HG02852 (cell line): ENCODE results near the gene ACTR5.

ENCODE experiments used
- ATAC-seq: cut with Tn5 transposase; IDR thresholded peaks from one replicate; pipeline ENCODE4 v1.9.1; 2021; ENCODE audit warnings: mild to moderate bottlenecking, moderate library complexity; ENCODE audit not compliant: unreplicated experiment

ACTR5 gene

DNA sequence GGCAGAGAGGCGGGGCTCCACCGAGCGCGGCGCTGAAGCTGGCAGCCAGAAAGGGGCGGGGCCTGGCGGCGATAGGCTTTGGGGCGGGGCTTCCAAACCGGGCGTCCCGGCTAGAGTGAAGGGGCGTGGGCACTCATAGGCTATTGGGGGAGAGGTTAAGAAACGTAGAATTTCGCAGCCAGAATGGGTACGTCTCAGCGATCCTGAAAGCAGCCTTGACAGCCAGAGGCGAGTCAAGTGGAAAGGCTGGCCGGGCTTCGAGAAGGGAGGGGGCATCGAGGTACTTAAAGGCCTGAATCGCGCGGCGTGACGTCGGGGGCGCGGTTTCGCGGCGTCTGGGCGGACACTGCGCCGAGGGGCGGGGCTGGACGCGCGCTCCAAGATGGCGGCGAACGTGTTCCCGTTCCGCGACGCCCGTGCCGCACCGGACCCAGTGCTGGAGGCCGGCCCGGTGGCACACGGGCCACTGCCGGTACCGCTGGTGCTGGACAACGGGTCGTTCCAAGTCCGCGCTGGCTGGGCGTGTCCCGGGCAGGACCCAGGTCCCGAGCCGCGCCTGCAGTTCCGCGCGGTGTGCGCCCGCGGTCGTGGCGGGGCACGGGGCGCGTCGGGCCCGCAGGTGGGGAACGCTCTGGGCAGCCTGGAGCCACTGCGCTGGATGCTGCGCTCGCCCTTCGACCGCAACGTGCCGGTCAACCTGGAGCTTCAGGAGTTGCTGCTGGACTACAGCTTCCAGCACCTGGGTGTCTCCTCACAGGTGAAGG, at the start of gene ACTR5:
ACTR5 (plus strand) TSS at position 364 of the 764 bp plus-strand sequence; CDS start at position 383, 19 bp downstream.
- ATAC-seq = peak; percentile 90

DNA sequence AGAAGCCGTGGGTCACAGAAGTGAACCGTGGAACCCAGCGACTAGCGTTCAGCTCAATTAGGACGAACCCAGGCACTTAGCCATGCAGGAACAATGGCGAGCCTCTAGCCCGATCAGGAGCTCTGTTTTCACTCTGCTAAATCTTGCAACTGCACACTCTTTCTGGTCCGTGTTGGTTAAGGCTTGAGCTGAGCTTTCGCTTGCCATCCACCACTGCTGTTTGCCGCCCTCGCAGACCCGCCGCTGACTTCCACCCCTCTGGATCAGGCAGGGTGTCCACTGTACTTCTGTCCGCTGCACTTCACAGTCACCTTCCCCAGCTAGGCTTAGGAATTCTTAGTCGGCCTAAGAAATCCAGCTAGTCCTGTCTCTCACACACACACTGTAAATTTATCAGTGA, 49.7 kb upstream of the ACTR5 start:
- ATAC-seq = no peak

DNA sequence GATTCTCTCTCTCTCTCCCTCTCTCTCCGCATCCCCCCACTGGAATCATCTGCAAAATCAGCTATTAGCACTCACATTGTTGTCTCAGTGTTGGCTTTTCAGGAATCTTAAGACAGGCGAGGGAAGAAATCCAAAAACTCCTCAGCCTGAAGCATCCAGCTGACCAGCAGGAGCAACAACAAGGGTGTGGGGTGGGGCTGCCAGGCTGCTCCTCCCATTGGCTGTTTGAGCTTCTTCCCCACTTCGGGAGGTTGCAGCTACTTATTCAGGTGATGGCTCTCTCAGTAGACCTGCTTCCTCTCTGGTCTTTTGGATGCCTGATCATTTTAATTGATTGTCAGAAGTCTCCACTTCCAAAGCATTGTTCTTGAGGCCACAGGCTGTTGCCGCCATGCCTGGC, 48.1 kb upstream of the ACTR5 start:
- no peak for ATAC-seq

DNA sequence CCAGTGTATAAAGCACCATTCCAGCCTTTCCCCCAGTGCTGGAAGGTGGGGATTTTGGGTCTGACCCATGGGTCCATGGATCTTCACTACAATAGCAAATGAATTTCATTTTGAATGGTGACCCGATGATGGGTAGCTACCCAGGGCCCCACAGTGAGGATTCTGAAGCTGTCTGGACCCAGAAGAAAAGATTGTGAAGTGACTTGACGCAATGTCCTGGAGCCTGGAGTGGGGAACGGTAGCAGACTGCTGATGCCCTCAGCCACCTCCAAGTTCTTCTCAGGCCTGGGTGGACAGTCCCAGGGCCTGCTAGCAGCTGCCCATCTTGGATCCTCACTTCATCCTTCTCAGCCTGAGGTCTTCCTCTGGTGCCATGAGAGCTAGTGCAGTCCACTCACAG, 47.3 kb upstream of the ACTR5 start:
- ATAC-seq = no peak

DNA sequence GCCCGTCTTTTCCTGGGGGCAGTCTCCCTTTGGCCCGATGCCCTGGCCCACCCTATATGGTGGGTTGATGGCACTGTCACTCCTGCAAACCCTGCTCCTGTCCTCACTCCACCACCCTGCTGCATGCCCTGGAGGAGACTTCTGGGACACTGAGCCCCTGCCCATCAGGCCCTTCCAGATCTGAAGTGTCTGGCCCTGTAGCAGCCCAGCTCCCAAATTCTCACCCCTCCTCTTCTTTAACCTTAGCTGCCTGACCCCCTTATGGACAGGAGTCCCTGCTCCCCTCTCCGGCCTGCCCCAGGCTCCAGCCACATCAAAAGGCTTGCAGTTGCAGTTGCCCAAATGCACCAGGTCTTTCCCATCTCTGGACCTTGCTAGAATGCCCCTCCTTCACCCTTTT, 44.7 kb upstream of the ACTR5 start:
- no peak for ATAC-seq

DNA sequence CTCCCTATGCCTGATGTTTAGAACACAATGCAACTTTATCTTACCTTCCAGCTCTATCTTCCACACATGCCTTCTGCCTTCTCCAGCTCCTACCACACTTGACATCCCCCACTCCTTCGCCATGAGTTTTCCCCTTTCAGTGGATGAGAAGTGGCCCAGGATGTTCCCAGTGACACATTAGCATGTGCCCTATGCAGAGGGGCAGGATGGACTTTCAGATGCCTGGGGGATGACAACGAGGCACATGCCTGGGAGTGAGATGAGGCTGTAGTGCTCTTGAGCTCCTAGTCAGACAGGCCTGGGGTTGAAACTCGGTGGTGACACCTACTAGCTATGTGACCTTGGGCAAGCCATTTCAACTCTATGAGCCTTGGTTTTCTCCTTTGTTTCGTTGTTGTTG, 44.1 kb upstream of the ACTR5 start:
- no peak for ATAC-seq

DNA sequence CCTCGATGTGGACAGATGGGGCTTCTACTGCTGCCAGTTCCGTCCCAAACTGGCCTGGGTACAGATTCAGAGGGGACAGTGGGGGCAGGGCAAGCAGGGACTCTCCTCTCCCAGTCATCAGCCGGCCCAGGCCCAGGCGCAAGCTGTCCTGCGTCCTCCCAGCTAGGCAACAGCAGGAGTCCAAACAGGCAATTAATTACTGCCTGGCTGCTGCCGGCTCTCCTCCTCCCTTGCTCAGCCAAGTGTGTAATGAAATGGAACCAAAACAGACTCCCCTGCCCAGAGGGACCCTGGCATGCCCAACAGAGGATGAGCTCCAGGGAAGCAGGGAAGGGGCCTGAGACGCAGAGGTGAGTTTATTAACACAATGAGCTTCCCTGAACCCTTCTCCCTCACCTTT, 41.8 kb upstream of the ACTR5 start:
- ATAC-seq = no peak

DNA sequence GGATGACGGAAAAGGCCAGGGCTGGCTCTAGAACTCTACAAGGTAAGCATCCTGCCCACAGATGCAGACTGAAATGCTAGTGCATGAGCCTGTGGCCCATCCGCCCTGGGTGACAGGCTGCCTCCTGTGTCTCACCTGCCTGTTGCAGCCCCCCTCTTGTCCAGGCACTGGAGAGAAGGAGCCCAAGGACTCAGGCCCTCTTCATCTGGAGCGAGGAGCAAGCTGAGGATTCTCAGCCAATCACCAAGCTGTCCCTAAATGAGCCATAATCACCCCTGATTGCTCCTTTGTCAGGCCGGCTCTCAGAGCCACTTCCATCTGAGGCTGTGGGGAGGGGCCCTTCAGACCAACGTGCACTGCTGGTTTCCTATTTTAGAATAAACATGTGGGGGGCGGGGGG, 34.0 kb upstream of the ACTR5 start:
- ATAC-seq = no peak

DNA sequence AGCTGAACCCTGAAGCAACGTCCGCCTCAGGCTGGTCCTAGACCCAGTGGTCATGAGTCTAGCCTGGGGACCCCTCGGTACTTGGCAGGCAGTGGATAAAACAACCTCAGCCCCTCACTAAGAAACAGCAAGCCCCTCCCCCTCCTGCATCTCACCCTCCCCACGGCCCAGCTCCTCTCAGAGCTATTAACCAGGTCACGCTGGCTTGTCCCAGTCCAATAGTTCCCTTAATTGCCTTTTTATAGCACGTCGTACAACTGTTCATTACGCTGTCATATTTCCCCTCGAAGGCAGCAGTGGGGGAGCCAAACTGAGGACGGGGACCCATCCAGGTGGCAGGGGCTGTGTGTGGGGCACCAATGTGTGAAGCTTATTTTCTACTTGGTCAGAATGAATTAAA, 32.6 kb upstream of the ACTR5 start:
- no peak for ATAC-seq

DNA sequence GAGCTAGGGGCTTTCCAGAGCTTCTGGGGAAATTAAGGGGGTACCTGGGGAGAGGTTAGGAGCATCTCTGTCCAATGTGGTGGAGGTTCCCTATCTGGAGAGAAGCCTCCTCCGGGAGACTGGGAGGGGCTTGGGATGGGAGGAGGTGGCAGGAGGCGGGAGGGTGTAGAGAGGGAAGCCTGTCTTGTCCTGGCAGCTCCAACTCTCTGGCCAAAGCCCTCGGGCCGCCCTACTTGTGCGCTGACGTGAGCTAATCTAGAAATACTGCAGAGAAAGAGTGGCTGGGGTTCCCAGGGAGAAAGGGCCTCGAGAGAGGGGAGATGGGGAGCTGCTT, 25.6 kb upstream of the ACTR5 start:
- no peak for ATAC-seq

DNA sequence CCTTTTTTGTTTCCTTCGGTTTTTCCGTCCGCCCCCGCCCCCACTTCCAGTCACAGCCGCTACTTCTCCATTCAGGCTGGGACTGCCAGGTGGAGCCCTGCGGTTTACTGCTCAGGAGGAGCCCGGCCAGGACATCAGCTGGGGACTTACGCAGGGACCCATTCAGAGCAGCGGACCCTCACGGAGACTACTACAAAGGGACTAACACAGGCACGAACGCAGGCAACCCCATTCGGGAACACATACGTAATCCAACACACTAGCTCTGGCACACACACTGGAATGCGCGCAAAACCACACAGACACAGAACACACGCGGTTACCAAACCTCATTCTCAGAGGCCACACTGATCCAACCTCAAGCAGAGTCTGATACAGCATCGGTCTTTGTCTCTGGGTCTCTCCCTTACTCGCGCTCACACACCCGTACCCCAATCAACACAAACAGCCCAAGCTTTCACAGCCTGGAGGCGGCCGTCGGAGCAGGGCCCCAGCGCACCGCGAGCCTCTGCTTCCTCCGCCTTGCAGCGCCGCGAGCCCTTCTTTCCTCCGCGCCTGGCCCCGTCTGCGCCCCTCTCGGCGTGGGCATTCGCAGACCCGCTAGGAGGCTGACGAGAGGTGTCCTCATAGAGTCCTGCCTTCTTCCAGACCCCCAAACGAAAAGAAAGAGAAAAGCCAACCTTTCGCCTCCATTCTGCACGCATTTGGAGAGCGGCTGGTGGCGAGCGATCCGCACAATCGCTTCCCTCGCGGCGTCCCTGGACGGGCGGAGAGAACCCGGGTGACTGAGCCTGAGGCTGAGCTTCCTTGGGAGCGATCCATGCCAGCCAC, 25.0 kb upstream of the ACTR5 start:
- ATAC-seq = no peak

DNA sequence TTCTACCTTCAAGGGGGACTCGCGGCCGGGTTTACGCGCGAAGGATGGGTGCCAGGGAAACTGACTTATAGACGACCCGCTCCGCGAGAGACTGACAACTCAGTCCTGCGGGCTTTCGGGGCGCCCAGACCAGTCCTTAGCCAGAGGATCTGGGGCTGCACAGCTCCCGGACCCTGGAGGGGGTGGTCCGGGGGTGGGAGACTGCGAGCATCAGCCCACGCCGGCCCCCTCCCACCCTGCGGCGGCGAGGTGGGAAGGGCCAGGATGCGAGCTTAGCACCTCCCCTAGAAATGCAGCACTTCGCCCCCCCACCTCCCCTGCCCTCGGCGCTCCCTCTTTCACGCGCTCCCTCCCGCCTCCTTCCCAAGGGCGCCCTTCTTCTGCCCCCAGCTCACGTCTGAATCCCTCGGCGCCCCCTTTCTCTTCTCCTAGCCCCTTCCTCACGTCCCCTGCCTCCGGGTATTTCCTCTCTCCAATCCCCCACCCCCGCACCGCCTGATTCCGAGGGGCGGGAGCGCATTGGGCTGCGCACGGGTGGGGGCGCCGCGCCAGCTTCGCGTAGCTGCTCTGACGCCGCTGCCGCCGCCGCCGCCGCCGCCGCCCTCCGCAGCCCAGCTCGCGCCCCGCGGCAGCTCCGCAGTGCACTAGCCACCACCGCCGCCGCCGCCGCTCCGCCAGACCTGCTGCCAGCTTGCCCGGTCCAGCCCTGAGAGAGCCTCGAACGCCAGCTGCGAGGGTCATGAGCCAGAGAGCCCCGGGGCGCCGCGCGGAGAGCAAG, 24.2 kb upstream of the ACTR5 start, which contains the start of gene SLC32A1:
SLC32A1 (plus strand) TSS at position 639 of the 778 bp plus-strand sequence. CDS start 239 bp downstream, outside the sequence.
- ATAC-seq = no peak

DNA sequence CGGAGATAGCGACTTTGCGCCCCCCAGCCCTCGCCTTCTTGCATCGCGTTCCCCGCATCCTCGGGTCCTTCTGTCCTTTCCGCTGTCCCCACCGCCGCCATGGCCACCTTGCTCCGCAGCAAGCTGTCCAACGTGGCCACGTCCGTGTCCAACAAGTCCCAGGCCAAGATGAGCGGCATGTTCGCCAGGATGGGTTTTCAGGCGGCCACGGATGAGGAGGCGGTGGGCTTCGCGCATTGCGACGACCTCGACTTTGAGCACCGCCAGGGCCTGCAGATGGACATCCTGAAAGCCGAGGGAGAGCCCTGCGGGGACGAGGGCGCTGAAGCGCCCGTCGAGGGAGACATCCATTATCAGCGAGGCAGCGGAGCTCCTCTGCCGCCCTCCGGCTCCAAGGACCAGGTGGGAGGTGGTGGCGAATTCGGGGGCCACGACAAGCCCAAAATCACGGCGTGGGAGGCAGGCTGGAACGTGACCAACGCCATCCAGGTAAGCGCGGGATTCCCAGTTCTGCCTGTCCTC, 23.6 kb upstream of the ACTR5 start:
- ATAC-seq = no peak

DNA sequence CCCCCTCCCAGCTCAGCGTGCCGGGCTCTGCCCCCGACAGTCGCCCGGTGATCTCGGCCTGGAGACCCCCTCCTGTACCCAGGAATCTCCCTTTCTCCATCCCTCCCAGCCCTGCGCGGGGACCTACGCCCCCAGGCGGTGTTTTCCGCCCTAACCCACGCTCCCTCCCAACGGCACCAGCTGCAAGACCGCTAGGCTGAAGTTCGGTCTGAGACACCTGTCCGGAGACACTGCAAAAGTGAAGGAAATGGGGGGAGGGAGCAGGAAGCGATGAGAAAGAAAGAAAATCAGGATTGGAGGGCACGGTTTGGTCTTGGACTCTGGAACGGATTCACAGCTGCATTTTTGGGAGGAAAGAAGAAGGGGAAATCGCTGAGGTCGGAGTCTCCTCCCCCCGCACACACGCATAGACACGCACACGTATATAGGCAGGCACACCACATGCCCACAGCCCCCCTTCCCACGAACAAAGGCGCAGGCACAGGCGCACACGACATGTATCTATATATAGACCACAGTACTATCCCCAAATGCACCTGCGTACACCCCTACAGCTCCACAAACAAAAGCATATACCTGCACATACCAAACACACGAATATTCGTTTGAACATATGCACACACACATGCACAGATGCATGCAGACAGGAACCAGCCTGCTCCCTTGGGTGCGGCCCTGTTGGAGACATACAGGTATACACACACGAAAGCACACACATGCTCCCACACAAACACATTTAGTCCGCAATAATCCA, 22.9 kb upstream of the ACTR5 start:
- ATAC-seq = no peak

DNA sequence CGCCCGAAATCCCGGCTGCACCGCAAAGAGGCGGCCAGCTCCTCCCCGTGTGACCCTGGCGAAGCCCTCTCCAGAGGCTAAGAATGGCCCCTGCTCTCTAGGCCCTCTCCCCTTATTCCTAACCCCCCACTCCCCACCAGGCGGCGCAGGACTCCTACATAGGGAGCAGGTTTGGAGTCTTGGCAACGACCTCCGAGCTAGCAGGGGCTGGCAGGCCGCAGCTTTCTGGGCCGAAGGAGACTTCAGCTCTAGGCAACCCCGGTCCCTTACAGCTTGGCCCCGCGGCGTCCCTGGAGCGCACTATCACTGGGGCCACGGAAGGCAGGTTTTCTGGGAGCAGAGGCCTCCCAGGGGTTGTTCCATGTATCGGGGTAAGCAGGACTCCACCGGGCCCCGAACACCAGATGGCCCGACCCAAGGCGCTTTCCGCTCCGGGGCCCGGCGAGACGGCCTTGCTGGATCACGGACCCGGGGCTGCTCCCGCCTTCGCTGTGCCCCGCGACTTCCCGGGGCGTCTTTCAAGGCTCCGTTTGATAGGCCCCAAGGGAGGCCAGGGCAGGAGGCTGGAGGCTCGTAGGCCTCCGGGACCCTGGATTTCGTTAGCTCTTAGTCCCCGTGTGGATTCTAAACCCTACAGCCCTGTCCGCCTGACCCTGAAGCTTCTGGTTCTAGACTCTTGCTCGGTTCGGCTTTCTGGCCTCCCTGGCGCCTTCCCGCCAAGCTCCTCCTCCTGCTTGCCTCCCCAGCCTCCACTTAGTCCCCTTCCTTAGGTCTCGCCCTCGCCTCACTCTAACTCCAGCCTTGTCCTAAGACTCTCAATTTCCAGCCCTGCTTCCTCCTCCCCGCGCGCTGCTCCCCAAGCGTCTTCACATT, 22.1 kb upstream of the ACTR5 start:
- no peak for ATAC-seq

DNA sequence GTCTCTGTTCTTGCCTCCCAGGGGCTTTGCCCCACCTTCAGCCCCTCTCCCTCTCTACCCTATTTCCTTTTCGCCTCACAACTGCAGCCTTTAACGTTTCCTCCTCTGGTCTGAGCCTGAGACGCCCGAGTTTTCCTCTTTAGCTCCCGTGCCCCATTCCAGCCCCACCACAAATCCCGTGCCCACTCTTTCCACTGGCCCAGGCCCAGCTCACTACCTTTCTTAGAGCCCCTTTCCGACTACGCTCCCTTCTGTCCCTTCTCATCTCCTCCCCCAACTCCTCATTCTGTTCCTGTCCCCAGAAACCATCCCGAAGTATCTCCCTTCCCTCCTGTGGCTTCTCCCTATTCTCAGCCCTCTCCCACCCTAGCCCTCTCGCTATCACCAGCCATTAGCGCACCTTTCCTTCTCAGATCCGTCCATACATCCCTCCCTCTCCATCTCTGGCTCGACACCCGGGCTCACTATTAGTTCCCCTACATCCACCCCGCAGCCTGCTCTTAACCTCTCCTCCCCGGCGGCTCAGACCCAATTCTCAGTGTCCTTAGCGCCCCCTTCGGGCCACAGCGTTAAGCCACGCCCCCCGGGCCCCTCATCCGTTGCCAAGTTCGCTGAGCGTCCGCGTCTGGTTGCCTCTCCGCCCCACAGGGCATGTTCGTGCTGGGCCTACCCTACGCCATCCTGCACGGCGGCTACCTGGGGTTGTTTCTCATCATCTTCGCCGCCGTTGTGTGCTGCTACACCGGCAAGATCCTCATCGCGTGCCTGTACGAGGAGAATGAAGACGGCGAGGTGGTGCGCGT, 21.3 kb upstream of the ACTR5 start:
- ATAC-seq = no peak

DNA sequence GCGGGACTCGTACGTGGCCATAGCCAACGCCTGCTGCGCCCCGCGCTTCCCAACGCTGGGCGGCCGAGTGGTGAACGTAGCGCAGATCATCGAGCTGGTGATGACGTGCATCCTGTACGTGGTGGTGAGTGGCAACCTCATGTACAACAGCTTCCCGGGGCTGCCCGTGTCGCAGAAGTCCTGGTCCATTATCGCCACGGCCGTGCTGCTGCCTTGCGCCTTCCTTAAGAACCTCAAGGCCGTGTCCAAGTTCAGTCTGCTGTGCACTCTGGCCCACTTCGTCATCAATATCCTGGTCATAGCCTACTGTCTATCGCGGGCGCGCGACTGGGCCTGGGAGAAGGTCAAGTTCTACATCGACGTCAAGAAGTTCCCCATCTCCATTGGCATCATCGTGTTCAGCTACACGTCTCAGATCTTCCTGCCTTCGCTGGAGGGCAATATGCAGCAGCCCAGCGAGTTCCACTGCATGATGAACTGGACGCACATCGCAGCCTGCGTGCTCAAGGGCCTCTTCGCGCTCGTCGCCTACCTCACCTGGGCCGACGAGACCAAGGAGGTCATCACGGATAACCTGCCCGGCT, 20.6 kb upstream of the ACTR5 start:
- no peak for ATAC-seq

DNA sequence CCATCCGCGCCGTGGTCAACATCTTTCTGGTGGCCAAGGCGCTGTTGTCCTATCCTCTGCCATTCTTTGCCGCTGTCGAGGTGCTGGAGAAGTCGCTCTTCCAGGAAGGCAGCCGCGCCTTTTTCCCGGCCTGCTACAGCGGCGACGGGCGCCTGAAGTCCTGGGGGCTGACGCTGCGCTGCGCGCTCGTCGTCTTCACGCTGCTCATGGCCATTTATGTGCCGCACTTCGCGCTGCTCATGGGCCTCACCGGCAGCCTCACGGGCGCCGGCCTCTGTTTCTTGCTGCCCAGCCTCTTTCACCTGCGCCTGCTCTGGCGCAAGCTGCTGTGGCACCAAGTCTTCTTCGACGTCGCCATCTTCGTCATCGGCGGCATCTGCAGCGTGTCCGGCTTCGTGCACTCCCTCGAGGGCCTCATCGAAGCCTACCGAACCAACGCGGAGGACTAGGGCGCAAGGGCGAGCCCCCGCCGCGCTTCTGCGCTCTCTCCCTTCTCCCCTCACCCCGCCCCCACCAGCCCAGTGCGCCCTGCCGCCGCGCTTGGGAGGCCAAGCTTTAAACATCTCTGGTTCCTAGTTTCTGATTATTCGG, 20.0 kb upstream of the ACTR5 start:
- ATAC-seq = no peak
